GM10266 (cell line): ENCODE measurements around the gene KIF2A.

Experiments used
- DNase-seq: peaks from one replicate; pipeline ENCODE4 v3.0.0; 2012; ENCODE audit errors: extremely low spot score
- TF ChIP-seq, protein P1 (sequence below): IDR thresholded peaks from 2 replicates; pipeline ENCODE4 v1.5.1; 2012; ENCODE audit warnings: mild to moderate bottlenecking, low read depth; ENCODE audit not compliant: control insufficient read depth, insufficient read depth; ENCODE audit errors: missing control alignments

The KIF2A gene

DNA sequence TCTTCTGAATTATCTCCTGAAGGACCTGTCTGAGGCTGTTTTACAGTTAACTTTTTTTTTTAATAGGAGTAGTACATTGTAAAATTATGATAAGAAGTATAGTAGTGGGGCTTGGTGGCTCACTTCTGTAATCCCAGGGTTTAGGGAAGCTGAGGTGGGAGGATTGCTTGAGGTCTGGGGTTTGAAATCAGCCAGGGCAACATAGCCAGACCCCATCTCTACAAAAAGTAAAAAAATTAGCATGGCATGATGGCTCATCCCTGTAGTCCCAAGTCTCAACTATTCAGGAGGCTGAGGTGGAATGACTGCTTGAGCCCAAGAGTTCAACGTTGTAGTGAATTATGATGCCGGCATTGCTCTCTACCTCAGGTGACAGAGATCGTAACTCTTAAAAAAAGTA is 113.6 kb downstream of the KIF2A start:
- TF ChIP-seq, protein P1, sequence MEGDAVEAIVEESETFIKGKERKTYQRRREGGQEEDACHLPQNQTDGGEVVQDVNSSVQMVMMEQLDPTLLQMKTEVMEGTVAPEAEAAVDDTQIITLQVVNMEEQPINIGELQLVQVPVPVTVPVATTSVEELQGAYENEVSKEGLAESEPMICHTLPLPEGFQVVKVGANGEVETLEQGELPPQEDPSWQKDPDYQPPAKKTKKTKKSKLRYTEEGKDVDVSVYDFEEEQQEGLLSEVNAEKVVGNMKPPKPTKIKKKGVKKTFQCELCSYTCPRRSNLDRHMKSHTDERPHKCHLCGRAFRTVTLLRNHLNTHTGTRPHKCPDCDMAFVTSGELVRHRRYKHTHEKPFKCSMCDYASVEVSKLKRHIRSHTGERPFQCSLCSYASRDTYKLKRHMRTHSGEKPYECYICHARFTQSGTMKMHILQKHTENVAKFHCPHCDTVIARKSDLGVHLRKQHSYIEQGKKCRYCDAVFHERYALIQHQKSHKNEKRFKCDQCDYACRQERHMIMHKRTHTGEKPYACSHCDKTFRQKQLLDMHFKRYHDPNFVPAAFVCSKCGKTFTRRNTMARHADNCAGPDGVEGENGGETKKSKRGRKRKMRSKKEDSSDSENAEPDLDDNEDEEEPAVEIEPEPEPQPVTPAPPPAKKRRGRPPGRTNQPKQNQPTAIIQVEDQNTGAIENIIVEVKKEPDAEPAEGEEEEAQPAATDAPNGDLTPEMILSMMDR = no peak
- no peak for DNase-seq

DNA sequence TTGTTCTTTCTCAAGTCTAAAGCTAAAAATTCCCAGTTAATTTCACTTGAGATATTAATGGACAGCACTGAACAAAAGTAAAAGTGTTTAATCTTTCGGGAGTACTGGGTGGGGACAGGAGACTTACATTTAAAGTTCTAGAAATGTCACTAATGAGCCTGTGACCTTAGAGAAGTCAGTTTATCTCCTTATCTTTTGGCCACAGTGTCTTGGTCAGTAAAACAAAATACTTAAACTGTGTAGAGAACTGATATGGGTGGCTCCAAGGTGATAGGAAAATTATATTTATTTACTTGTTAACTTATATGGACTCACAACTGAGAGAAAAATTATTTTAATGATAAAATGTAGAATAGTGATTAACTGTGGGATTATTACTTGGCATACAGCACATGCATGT is 115.4 kb downstream of the KIF2A start:
- DNase-seq = no peak
- TF ChIP-seq, protein P1 = no peak

DNA sequence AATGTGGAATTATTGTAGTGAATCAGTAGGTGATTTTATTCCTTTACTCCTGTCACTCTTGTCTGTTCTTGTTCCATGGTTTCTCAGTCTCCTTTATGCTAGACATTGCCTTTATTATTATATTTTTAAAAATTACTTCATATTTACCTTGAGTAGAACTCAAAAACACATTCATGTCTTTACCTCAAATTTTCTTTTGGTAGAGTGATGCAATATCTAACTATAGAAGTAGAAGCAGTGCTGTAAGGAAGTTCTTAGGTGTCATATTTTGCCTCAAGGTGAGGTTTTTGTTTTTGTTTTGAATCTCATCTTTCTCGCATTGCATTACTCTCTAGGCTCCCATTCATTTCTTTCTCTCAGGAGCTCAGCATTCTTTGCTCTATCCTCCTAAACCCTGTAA is 118.8 kb downstream of the KIF2A start:
- DNase-seq = no peak
- TF ChIP-seq, protein P1 = no peak

DNA sequence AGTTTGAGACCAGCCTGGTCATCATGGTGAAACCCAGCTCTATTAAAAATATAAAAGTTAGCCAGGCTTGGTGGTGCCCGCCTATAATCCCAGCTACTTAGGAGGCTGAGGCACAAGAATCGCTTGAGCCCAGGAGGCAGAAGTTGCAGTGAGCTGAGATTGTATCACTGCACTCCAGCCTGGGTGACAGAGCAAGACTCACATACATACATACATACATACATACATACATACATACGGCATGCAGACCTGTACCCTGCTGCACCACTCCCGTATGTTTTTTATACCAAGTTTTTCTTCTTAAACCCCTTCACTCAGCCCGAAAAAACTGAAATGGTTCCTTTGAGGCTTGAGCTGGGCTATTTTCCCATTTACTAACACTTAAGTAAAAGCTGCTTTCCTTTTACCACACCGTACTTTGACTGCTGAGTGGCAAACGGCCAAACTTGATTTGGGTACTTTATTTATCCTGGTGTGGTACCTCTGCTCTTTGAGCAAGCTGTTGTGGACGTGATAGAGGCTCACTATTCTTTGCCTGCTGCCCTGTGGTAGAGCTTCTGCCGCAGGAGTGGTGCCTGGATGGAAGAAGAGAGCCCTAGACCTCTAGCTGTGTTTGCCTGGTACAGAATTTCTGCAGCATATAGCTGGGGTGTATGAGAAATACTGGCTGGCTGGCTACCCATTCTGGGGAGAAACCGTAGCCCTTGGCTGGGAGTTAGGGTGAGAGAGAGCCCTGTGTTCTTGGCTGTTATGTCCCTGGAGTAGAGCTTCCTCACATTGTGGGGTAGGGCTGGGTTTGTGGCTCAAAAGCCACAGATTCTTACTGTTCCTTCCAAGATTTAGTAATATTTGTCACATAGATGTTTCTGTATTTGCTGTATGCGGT is 126.0 kb downstream of the KIF2A start:
- TF ChIP-seq, protein P1 = no peak
- DNase-seq = no peak

DNA sequence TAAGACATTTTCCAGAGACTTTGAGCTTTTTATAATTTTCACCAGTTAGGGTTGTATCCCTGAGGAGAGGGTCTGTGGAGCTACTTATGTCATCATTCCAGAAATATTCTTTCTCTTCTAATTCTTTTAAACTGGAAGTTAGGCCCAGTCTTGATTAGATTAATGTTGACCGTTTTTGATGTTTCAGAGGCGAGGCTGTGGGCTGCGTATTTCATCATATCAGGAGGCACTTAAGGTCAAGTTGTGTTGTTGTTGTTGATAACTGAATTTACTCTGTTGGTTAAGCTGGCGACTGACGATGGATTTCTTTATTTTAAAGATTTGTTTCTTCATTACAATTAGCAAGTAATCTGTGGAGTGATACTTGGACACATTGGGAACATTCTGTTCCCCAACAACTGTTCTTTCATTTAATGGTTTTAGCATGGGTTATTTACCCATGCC is 126.6 kb downstream of the KIF2A start:
- no peak for DNase-seq
- TF ChIP-seq, protein P1 = no peak
